Adipocyte (in vitro differentiated cells): ENCODE results near the gene DPYSL3.
"Not testable (repeated sequence)": the region's sequence is repeated elsewhere in the genome, so short reads cannot be mapped to it uniquely, and the experiment has no call there.

ENCODE experiments used
- DNase-seq: peaks from one replicate; pipeline ENCODE4 v3.0.0-alpha.2; 2015; ENCODE audit warnings: low read depth
- H3K27me3 ChIP-seq: replicated peaks from 2 replicates; pipeline ENCODE4 v1.7.0; 2013; ENCODE audit warnings: mild to moderate bottlenecking, low read length, moderate library complexity; ENCODE audit not compliant: control insufficient read depth, insufficient read depth
- H3K36me3 ChIP-seq: 2 replicates; pipeline ENCODE4 v1.7.0; 2013; ENCODE audit warnings: low read length, mild to moderate bottlenecking, moderate library complexity; ENCODE audit not compliant: control insufficient read depth, insufficient read depth, severe bottlenecking
- H3K4me1 ChIP-seq: 2 replicates; pipeline ENCODE4 v1.7.0; 2013; ENCODE audit warnings: mild to moderate bottlenecking, low read length, moderate library complexity; ENCODE audit not compliant: control insufficient read depth, insufficient read depth
- H3K4me3 ChIP-seq: 2 replicates; pipeline ENCODE4 v1.7.0; 2013; ENCODE audit warnings: mild to moderate bottlenecking, low read length, moderate library complexity
- H3K9ac ChIP-seq: 2 replicates; pipeline ENCODE4 v1.7.0; 2013; ENCODE audit warnings: mild to moderate bottlenecking, low read length, moderate library complexity
- H3K9me3 ChIP-seq: 2 replicates; pipeline ENCODE4 v1.7.0; 2013; ENCODE audit warnings: mild to moderate bottlenecking, low read length, moderate library complexity; ENCODE audit not compliant: control insufficient read depth

DPYSL3 gene

GRCh38 chr5:147509710-147510651 lies at the start of gene DPYSL3:
DPYSL3 (minus strand) TSS chr5:147510068; CDS start chr5:147509858, 210 bp downstream.
- Histone ChIP-seq H3K9me3 (no peaks in the 10 kb centered on the region), H3K27me3 (peaks cover 7% of the 10 kb centered on the region), H3K9ac (peak within 1 kb of the TSS; percentile 69), H3K36me3 (no peaks in the 10 kb centered on the region), H3K4me3 (peak within 1 kb of the TSS; percentile 80), H3K4me1 (peaks cover 22% of the 10 kb centered on the region)
- DNase-seq, result peak; percentile 92

- DNase-seq, result peak; percentile 92
- peaks cover 19% of the 10 kb centered on the region for H3K4me1 ChIP-seq
- peaks cover 9% of the 10 kb centered on the region for H3K27me3 ChIP-seq
- no peaks in the 10 kb centered on the region for H3K36me3 ChIP-seq
- H3K9me3 ChIP-seq, result no peaks in the 10 kb centered on the region
- H3K4me3 ChIP-seq, result no peak overlapping the region
- H3K9ac ChIP-seq, result no peak overlapping the region
These were observed 49.0 kb upstream of the DPYSL3 start for GRCh38 chr5:147558826-147559225.

GRCh38 chr5:147557876-147558745 lies 48.2 kb upstream of the DPYSL3 start:
- H3K9ac ChIP-seq, result no peak overlapping the region
- H3K27me3 ChIP-seq, result peaks cover 9% of the 10 kb centered on the region
- peaks cover 22% of the 10 kb centered on the region for H3K4me1 ChIP-seq
- peak; percentile 67 for DNase-seq
- no peak overlapping the region for H3K4me3 ChIP-seq
- H3K36me3 ChIP-seq, result no peaks in the 10 kb centered on the region
- no peaks in the 10 kb centered on the region for H3K9me3 ChIP-seq

- no peaks in the 10 kb centered on the region for H3K36me3 ChIP-seq
- no peaks in the 10 kb centered on the region for H3K9me3 ChIP-seq
- no peak for DNase-seq
- no peaks in the 10 kb centered on the region for H3K27me3 ChIP-seq
- H3K4me3 ChIP-seq, result no peak overlapping the region
- H3K4me1 ChIP-seq, result peaks cover 22% of the 10 kb centered on the region
- no peak overlapping the region for H3K9ac ChIP-seq
These were observed 45.3 kb upstream of the DPYSL3 start for GRCh38 chr5:147555176-147555575.

GRCh38 chr5:147554261-147554817 lies 44.5 kb upstream of the DPYSL3 start:
- Histone ChIP-seq H3K9me3 (no peaks in the 10 kb centered on the region), H3K4me1 (peaks cover 22% of the 10 kb centered on the region), H3K27me3 (no peaks in the 10 kb centered on the region), H3K36me3 (no peaks in the 10 kb centered on the region), H3K9ac (peak overlapping the region; percentile 39), H3K4me3 (peak overlapping the region; percentile 75)
- DNase-seq, result peak; percentile 91

GRCh38 chr5:147553817-147554216 lies 43.9 kb upstream of the DPYSL3 start:
- not testable (repeated sequence) for H3K9me3 ChIP-seq, H3K36me3 ChIP-seq, DNase-seq, H3K27me3 ChIP-seq
- peaks cover 20% of the 10 kb centered on the region for H3K4me1 ChIP-seq
- peak overlapping the region; percentile 39 for H3K9ac ChIP-seq
- peak overlapping the region; percentile 75 for H3K4me3 ChIP-seq

- H3K36me3 ChIP-seq, result no peaks in the 10 kb centered on the region
- H3K9ac ChIP-seq, result no peak overlapping the region
- H3K4me1 ChIP-seq, result peaks cover 12% of the 10 kb centered on the region
- DNase-seq, result no peak
- H3K27me3 ChIP-seq, result no peaks in the 10 kb centered on the region
- H3K9me3 ChIP-seq, result no peaks in the 10 kb centered on the region
- no peak overlapping the region for H3K4me3 ChIP-seq
These were observed 43.0 kb upstream of the DPYSL3 start for GRCh38 chr5:147552897-147553296.

- H3K36me3 ChIP-seq, result no peaks in the 10 kb centered on the region
- H3K4me3 ChIP-seq, result no peak overlapping the region
- no peaks in the 10 kb centered on the region for H3K27me3 ChIP-seq
- peaks cover 12% of the 10 kb centered on the region for H3K4me1 ChIP-seq
- no peak overlapping the region for H3K9ac ChIP-seq
- no peak for DNase-seq
- no peaks in the 10 kb centered on the region for H3K9me3 ChIP-seq
These were observed 41.8 kb upstream of the DPYSL3 start for GRCh38 chr5:147551677-147552076.

GRCh38 chr5:147547730-147548129 lies 37.9 kb upstream of the DPYSL3 start:
- DNase-seq, result no peak
- Histone ChIP-seq H3K36me3 (no peaks in the 10 kb centered on the region), H3K9me3 (no peaks in the 10 kb centered on the region), H3K9ac (no peak overlapping the region), H3K27me3 (no peaks in the 10 kb centered on the region), H3K4me1 (no peaks in the 10 kb centered on the region), H3K4me3 (peak overlapping the region; percentile 12)

- Histone ChIP-seq H3K27me3 (no peaks in the 10 kb centered on the region), H3K36me3 (no peaks in the 10 kb centered on the region), H3K9me3 (no peaks in the 10 kb centered on the region), H3K4me3 (no peak overlapping the region), H3K4me1 (no peaks in the 10 kb centered on the region), H3K9ac (no peak overlapping the region)
- DNase-seq, result no peak
These were observed 34.7 kb upstream of the DPYSL3 start for GRCh38 chr5:147544556-147544955.

GRCh38 chr5:147539053-147539452 lies 29.2 kb upstream of the DPYSL3 start:
- no peaks in the 10 kb centered on the region for H3K27me3 ChIP-seq
- peaks cover 19% of the 10 kb centered on the region for H3K4me1 ChIP-seq
- DNase-seq, result peak; percentile 69
- no peak overlapping the region for H3K4me3 ChIP-seq
- no peaks in the 10 kb centered on the region for H3K9me3 ChIP-seq
- H3K36me3 ChIP-seq, result no peaks in the 10 kb centered on the region
- no peak overlapping the region for H3K9ac ChIP-seq
